HK-2 (cell line): ENCODE measurements around the gene ARHGDIB.

Source experiments
- DNase-seq: peaks from one replicate; pipeline ENCODE4 v3.0.0-alpha.2; 2018; ENCODE audit not compliant: unreplicated experiment

ARHGDIB gene

GRCh38 chr12:14961466-14962152, at the start of gene ARHGDIB:
Gene ARHGDIB (minus strand): TSS chr12:14961601. CDS start chr12:14950712, 10,889 bp downstream.
- no peak for DNase-seq

DNA sequence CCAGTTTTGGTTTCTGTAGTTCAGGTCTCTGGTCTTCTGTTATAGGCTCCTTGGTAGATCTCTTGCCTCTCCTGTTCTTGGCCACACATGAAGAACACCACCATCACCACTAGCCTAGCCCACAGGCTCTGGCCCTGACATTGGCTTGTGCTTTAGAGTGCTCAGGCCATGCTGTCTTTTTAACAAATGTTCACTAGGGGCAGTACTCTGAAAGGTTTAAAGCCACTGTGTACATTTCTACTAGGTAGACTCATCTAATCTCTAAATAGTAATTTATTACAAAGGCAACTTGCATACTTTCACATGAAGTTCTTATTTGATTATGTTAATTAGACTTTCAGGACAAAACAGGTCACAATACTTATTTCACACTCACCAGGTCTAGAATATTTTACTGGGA, 49.8 kb upstream of the ARHGDIB start:
- no peak for DNase-seq

DNA sequence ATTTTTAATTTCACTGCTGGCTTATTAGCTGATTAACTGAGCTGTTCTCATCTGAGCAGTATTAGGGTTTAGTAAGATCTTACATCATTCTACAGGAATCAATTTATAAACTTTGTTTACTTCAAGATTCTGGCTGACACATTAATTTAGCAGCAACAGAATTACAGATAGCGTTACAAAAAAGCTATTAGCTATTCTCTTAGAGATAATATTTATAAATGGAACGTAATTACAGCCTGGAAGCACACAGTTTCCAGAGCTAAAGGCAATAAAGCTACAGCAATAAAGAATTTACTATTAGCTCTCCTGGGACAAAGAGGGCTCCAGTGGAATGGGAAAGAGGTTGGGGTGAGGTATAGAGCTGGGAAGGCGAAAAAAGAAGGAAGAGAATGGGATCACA, 46.1 kb upstream of the ARHGDIB start:
- no peak for DNase-seq

DNA sequence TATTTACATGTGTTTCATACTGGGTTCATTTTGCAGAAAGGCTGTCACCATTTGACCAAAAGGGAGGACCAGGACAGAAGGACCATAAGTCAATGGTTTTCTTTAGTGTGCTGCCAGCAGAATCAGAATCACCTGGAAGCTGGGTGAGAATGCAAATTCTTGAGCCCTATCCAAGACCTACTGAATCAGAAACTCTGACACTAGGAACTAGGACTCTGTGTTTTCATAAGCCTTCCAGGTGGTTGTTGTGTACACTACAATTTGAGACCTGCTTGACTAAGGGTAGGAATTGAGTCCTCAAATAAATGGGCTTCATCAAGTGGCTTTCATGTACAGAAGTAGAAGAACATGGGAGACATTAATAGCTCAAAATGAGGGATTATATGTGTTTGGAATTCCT, 43.7 kb upstream of the ARHGDIB start:
- no peak for DNase-seq

- no peak for DNase-seq
Measured at GRCh38 chr12:15004421-15004820, 43.0 kb upstream of the ARHGDIB start.

DNA sequence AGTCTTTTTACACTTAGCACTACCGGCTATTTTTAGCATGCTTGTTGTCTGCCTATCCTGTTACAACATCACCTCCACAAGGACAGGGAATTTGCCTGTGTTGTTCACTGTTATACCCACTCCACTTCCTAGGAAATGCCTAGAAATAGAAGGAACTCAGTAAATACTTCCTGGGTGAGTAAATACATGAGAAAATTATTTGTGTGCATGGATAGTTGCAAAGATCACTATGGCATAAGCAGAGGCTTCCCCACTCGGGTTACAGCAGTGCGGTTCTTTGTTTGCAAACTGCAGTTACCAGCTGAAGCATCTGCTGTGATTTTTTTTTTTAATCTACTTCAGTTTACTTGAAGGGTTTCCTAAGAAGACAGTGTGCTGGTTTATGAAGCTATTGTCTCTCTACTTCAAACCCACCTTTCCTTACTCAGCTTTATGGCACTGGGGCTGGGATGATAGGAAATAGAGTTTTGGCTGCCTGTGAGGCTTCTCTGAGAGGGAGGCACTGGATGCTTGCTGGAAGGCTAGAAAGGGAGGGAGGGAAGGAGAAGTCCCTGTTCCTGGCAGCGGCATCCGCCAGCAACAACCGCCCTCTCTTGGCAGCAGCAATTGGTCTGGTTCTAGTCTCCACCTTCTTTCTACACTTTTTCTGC, 40.5 kb upstream of the ARHGDIB start:
- DNase-seq, result no peak

GRCh38 chr12:15000575-15000974, 39.2 kb upstream of the ARHGDIB start:
- DNase-seq, result no peak

GRCh38 chr12:14999695-15000365, 38.4 kb upstream of the ARHGDIB start:
- DNase-seq, result no peak

DNA sequence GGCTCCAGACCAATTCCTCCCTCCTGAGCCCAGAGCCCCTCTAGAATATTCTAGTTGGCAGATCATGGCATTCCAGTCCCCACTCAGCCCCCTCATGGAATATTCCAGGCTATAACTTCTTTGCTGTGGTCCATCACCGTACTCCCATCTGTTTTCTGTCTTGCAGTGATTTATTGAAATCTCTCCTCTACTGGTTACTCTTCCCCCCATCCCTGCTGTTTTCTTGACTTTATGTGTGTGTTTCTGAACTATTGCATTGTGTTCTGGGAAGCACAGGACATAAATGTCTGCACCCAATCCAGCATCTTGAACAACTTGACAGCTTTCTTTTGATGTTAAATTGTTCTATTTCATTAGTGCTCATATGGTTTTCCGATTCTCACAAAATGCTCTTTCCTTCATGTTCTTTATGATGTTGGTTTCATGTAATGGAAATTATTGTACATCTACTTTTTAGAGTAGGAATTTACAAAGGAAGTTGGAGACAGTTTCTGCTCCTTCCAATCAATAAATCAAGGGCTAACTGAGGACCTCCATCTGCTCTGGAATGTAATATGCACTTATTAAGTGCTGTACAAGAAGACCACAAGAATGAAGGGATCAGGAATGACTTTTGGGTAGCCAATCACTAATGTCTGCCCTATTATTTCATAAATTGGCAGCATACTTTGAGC, 37.8 kb upstream of the ARHGDIB start:
- DNase-seq, result no peak

- no peak for DNase-seq
Measured at GRCh38 chr12:14997998-14998397, 36.6 kb upstream of the ARHGDIB start.

GRCh38 chr12:14995583-14996425, 34.4 kb upstream of the ARHGDIB start:
- DNase-seq, result no peak

- DNase-seq, result no peak
Measured at GRCh38 chr12:14994610-14995009, 33.2 kb upstream of the ARHGDIB start.

GRCh38 chr12:14993537-14994266, 32.3 kb upstream of the ARHGDIB start:
- DNase-seq, result no peak

DNA sequence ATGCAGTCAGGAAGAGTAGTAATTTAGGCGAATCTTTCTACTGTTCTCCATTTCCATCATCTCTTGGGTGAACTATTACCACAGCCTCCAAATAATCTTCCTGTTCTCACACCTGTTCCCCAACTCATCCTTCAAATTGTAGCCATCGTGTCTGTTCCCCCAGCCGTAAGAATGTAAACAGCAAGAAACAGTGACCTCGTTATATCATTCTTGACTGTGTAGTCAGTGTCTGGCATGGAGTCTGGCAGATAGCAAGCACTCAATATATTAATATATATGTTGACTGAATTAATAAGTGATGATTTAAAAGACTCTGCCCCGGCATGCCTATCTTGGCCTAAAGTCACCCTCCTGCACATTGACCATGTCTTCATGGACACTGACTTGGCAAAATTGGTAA, 31.7 kb upstream of the ARHGDIB start:
- no peak for DNase-seq

DNA sequence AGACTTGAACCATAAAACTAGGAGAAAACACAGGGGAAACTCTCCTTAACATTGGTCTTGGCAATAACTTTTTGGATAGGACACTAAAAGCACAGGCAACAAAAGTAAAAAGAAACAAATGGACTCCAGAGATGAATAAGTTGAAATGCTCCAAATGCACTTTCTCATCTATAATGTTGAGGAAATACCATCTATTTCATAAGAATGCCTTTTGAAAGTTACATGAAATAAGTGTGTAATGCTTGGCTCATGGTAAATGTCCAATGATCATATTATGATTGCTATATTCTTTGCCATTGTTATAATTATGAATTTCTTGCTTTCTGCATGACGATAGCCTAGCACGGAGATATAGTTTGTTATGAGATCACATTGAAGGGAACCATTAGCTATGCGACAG, 31.3 kb upstream of the ARHGDIB start:
- DNase-seq, result no peak

- DNase-seq, result no peak
Measured at GRCh38 chr12:14991069-14991468, 29.7 kb upstream of the ARHGDIB start.

- no peak for DNase-seq
Measured at GRCh38 chr12:14989790-14990189, 28.4 kb upstream of the ARHGDIB start.

DNA sequence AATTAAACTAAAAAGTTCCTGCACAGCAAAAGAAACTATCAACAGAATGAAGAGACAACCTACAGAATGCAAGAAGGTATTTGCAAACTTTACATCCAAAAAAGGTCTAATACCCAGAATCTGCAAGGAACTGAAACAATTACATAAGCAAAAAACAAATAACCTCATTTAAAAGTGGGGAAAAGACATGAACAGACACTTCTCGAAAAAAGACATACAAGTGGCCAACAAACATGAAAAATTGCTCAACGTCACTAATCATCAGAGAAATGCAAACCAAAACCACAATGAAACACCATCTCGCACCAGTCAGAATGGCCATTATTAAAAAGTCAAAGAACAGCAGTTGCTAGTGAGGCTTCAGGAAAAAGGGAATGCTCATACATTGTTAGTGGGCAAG, 26.6 kb upstream of the ARHGDIB start:
- DNase-seq, result no peak

DNA sequence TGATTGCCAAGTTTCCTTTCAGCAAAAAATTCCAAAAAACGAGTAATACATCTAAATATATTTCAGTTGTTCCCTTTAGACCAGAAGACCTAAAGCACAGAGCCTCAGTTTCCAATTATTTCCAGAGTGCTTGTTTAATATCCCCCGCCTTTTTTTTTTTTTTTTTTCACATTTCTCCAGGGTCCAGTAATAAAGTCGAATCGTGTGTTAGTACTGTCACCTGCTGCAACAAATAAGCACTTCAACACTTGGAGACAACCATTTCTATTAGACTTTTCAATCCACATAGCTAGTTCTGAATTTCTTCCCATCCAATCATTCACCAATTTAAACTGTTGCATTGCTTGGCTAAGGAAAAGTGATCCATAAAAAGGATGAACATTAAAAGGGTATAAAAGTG, 25.0 kb upstream of the ARHGDIB start:
- no peak for DNase-seq

GRCh38 chr12:14984766-14985285, 23.4 kb upstream of the ARHGDIB start:
- DNase-seq, result no peak

- no peak for DNase-seq
Measured at GRCh38 chr12:14984036-14984435, 22.6 kb upstream of the ARHGDIB start.
